ENCODE measurements around the gene PACSIN2.

The PACSIN2 gene

GRCh38 chr22:43053176-43053575 lies 38.2 kb upstream of the PACSIN2 start:
- no peaks in the 10 kb centered on the region for H3K36me3 ChIP-seq (ENCODE audit: control insufficient read depth, low read length)
- H3K4me3 ChIP-seq (ENCODE audit: low read length) = no peak overlapping the region
- no peak overlapping the region for H3K4me2 ChIP-seq (ENCODE audit: low read length)
- no peaks in the 10 kb centered on the region for H4K20me1 ChIP-seq (ENCODE audit: control insufficient read depth, insufficient read depth, low read depth, low read length)
- H3K9me2 ChIP-seq (replicated peaks; ENCODE audit: control insufficient read depth, low read length) = no peaks in the 10 kb centered on the region
- no peaks in the 10 kb centered on the region for H3F3A ChIP-seq (ENCODE audit: control insufficient read depth, insufficient read depth)
- no peaks in the 10 kb centered on the region for H3K79me2 ChIP-seq (ENCODE audit: control insufficient read depth, low read length)
- TF ChIP-seq EZH2phosphoT487 (IDR thresholded peaks at IDR 0.05; ENCODE audit: borderline replicate concordance, low read length) = no peak
- TF ChIP-seq CTCF (IDR thresholded peaks at IDR 0.05; ENCODE audit: low read depth, low read length, poor library complexity, severe bottlenecking) = peak; percentile 65
- H3K9me3 ChIP-seq (ENCODE audit: control insufficient read depth, insufficient read depth, low read length) = no peaks in the 10 kb centered on the region
- H3K27me3 ChIP-seq (ENCODE audit: control insufficient read depth, low read length) = no peaks in the 10 kb centered on the region
- no peak overlapping the region for H3K27ac ChIP-seq (ENCODE audit: low read depth, low read length)
- no peaks in the 10 kb centered on the region for H3K4me1 ChIP-seq (ENCODE audit: control insufficient read depth, low read length)

- TF ChIP-seq CTCF (IDR thresholded peaks at IDR 0.05; ENCODE audit: low read depth, low read length, poor library complexity, severe bottlenecking) (no peak), EZH2phosphoT487 (IDR thresholded peaks at IDR 0.05; ENCODE audit: borderline replicate concordance, low read length) (no peak)
- no peaks in the 10 kb centered on the region for H3K9me2 ChIP-seq (replicated peaks; ENCODE audit: control insufficient read depth, low read length)
- no peaks in the 10 kb centered on the region for H4K20me1 ChIP-seq (ENCODE audit: control insufficient read depth, insufficient read depth, low read depth, low read length)
- H3K4me2 ChIP-seq (ENCODE audit: low read length) = no peak overlapping the region
- H3K4me3 ChIP-seq (ENCODE audit: low read length) = no peak overlapping the region
- no peaks in the 10 kb centered on the region for H3F3A ChIP-seq (ENCODE audit: control insufficient read depth, insufficient read depth)
- no peaks in the 10 kb centered on the region for H3K4me1 ChIP-seq (ENCODE audit: control insufficient read depth, low read length)
- H3K79me2 ChIP-seq (ENCODE audit: control insufficient read depth, low read length) = no peaks in the 10 kb centered on the region
- no peak overlapping the region for H3K27ac ChIP-seq (ENCODE audit: low read depth, low read length)
- H3K36me3 ChIP-seq (ENCODE audit: control insufficient read depth, low read length) = no peaks in the 10 kb centered on the region
- no peaks in the 10 kb centered on the region for H3K27me3 ChIP-seq (ENCODE audit: control insufficient read depth, low read length)
- no peaks in the 10 kb centered on the region for H3K9me3 ChIP-seq (ENCODE audit: control insufficient read depth, insufficient read depth, low read length)
These were observed 36.0 kb upstream of the PACSIN2 start for GRCh38 chr22:43050995-43051394.

GRCh38 chr22:43047605-43048004 lies 32.7 kb upstream of the PACSIN2 start:
- Histone ChIP-seq H3K36me3 (ENCODE audit: control insufficient read depth, low read length) (no peaks in the 10 kb centered on the region), H3K9me3 (ENCODE audit: control insufficient read depth, insufficient read depth, low read length) (no peaks in the 10 kb centered on the region), H3K9me2 (replicated peaks; ENCODE audit: control insufficient read depth, low read length) (no peaks in the 10 kb centered on the region), H3F3A (ENCODE audit: control insufficient read depth, insufficient read depth) (no peaks in the 10 kb centered on the region), H3K79me2 (ENCODE audit: control insufficient read depth, low read length) (no peaks in the 10 kb centered on the region), H3K4me2 (ENCODE audit: low read length) (no peak overlapping the region), H4K20me1 (ENCODE audit: control insufficient read depth, insufficient read depth, low read depth, low read length) (no peaks in the 10 kb centered on the region), H3K27ac (ENCODE audit: low read depth, low read length) (no peak overlapping the region), H3K4me1 (ENCODE audit: control insufficient read depth, low read length) (no peaks in the 10 kb centered on the region), H3K4me3 (ENCODE audit: low read length) (no peak overlapping the region), H3K27me3 (ENCODE audit: control insufficient read depth, low read length) (no peaks in the 10 kb centered on the region)
- TF ChIP-seq CTCF (IDR thresholded peaks at IDR 0.05; ENCODE audit: low read depth, low read length, poor library complexity, severe bottlenecking) = no peak
- no peak for TF ChIP-seq EZH2phosphoT487 (IDR thresholded peaks at IDR 0.05; ENCODE audit: borderline replicate concordance, low read length)

GRCh38 chr22:43044290-43044712 lies 29.4 kb upstream of the PACSIN2 start:
- no peaks in the 10 kb centered on the region for H3K9me2 ChIP-seq (replicated peaks; ENCODE audit: control insufficient read depth, low read length)
- H3K36me3 ChIP-seq (ENCODE audit: control insufficient read depth, low read length) = no peaks in the 10 kb centered on the region
- H3K9me3 ChIP-seq (ENCODE audit: control insufficient read depth, insufficient read depth, low read length) = no peaks in the 10 kb centered on the region
- H3K79me2 ChIP-seq (ENCODE audit: control insufficient read depth, low read length) = no peaks in the 10 kb centered on the region
- H3F3A ChIP-seq (ENCODE audit: control insufficient read depth, insufficient read depth) = no peaks in the 10 kb centered on the region
- H3K4me1 ChIP-seq (ENCODE audit: control insufficient read depth, low read length) = no peaks in the 10 kb centered on the region
- no peak overlapping the region for H3K4me2 ChIP-seq (ENCODE audit: low read length)
- H3K27ac ChIP-seq (ENCODE audit: low read depth, low read length) = no peak overlapping the region
- no peak for TF ChIP-seq EZH2phosphoT487 (IDR thresholded peaks at IDR 0.05; ENCODE audit: borderline replicate concordance, low read length)
- TF ChIP-seq CTCF (IDR thresholded peaks at IDR 0.05; ENCODE audit: low read depth, low read length, poor library complexity, severe bottlenecking) = no peak
- no peaks in the 10 kb centered on the region for H3K27me3 ChIP-seq (ENCODE audit: control insufficient read depth, low read length)
- H3K4me3 ChIP-seq (ENCODE audit: low read length) = no peak overlapping the region
- H4K20me1 ChIP-seq (ENCODE audit: control insufficient read depth, insufficient read depth, low read depth, low read length) = no peaks in the 10 kb centered on the region

All from DOHH2 (cell line).